ENCODE data around the gene RPS6KL1.
A peak's percentile ranks its signal among the peaks of the same experiment; 100 is the strongest.

RPS6KL1 gene

DNA sequence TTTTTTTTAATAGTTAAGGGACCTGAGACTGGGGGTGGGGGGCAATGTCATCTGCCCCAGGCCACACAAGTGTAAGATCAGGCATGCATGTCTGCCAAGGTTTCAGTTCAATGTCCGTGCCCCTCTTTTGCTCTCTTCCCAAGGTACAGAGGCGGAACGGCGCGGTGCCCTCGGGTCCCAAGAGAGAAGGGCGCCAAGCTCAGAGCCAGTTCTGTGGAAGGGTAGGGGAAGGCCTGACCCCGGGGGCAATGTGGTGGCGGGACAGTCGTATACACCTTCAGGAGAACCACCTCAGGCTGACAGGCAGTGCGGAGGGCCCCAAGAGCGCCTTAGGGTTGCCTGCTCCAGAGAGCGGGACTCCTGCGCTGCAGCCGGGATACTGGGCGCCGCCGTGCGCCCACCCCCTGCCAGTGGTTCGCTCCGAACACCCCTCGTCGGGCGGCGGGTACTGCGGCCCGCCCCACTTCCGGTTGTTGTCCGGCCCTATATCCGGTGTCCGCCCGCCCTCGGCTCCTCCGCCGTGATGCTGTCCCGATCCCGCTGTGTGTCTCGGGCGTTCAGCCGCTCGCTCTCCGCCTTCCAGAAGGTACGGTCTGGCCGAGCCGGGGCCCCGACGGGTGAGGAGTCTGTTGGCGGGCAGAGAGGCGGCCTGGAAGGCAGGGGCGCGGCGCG, 41.5 kb downstream of the RPS6KL1 start, which contains the start of gene DLST:
Gene DLST, plus strand, starts transcription at position 486 of the 672 bp plus-strand sequence. Its CDS starts 38 bp downstream, at position 524.
- peak; percentile 78 for DNase-seq

DNA sequence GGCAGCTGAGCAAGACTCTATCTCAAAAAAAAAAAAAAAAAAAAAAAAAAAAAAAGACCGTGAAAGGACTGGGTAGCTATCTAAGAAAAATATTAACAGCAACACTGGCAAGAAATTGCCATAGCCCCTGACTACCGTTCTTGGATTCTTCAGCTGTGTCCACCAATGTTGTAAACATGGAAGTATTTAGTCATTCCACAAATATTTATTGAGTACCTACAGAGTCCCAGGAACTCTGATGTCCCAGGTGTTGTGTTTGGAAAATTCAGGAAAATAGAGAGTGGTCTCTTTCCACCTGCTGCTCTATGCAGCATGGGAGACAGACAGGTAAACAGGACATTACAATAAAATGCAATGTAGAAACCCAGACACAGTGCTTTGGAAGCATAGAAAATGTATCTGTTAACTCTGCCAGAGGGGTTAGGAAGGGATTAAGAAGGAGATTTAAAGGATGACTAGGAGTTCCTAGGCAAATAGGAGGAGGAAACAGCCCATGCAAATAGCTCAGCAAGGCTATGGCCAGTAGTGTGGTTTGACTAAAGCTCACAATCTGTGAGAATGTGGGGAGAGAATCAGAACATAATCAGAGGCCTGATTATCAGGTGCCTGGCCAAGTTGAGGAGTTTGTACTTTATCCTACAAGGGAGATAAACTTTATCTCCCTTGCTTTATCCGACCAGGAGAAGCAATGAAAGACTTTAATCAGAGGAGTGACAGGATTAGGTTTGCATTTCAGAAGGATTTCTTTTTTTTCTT, 43.5 kb downstream of the RPS6KL1 start:
- no peak for DNase-seq

GRCh38 chr14:74875941-74876913, 46.8 kb downstream of the RPS6KL1 start, which contains the start of gene PROX2:
TSS of gene PROX2 (minus strand) at chr14:74876145. CDS start at chr14:74863834, 12,311 bp downstream.
- DNase-seq: peak; percentile 54

- DNase-seq: no peak
These were observed 47.9 kb downstream of the RPS6KL1 start for GRCh38 chr14:74875204-74875603.

- DNase-seq: no peak
These were observed 51.2 kb downstream of the RPS6KL1 start for GRCh38 chr14:74871819-74872218.

DNA sequence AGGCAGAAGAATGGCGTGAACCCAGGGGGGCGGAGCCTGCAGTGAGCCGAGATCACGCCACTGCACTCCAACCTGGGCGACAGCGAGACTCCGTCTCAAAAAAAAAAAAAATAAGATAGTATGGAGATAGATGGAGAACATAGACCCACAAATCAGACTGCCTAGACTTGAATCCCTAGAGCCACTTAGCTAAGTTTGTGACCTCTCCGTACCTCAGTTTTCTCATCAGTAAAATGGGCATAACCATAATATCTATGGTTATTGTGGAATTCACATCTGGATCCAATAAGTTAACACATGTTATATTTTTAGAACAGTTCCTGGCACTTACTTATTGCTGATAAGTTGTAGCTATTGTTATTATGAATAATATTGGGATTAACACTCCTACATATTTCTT, 54.3 kb downstream of the RPS6KL1 start:
- DNase-seq: no peak

DNA sequence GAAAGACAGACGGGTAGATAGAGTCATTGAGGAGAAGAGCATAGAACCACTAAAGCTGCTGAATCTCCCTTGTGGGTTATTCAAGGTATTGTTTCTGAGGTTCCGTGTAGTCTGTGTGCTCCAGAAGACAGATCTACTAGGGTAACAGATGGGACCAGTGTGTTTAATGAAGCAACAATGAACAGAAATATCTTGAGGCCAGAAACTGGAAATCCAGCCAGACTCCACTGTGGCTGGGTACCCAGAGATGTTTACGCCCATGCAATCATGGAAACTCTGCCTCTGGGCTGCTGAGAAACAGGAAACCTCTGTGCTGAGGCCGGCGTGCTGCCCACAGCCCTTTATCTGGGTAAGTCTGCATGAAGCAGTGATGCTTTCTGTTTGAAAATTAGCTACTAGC, 55.4 kb downstream of the RPS6KL1 start:
- peak; percentile 65 for DNase-seq

GRCh38 chr14:74866708-74867389, 56.2 kb downstream of the RPS6KL1 start:
- DNase-seq: no peak

DNA sequence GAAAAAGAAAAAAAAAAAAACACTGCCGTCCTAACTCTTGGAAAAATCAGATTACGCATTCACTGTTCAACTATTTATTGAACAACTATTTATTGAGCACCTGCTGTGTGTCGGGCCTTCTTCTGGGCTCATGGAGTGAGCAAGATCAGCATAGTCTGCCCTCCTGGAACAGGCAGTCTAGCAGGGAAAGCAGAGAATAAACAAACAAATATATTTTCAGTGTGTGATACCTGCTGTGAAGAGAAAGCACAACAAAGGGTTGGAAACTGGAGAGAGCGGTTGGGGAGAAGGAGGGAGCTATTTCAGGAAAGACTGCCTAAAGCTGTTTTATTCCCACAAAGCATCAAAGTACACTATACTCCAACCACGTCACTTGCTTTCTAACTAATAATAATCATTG, 57.9 kb downstream of the RPS6KL1 start:
- no peak for DNase-seq

DNA sequence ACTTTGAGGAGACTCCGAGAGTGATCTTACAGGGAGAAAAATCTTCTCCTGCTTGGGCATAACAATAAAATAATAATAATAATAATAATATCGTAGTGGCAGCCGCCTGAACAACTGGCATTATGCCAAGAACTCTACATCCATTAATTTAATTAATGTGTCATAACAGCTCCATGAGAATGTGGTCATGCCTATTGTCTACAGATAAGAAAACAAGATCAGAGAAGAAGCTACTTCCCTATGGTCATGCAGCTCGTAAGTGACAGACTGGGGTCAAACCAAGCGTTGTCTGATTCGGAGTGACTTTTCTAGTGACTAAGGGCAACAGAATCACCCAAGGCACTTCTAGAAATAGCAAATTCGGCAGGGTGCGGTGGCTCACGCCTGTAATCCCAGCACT, 58.9 kb downstream of the RPS6KL1 start:
- peak; percentile 64 for DNase-seq

DNA sequence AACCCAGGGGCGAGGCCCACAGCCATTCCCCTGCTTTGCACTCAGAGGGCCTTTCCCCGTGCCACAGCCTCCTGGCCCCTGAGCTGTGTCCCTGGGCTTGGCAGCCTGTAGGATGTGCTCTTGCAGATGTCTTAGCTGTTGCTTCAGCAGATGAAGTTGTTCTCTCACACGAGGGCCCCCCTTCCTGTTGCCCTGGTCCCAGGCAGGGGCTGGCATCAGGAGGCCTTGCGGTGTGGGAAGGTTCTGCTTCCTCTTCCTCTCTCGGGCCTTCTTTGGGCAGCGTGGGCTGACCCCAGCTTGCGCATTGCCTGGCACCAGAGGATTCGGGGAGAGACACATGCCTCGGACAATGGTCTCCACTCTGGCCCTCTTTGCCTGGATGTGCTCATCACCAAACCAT, 59.8 kb downstream of the RPS6KL1 start:
- DNase-seq: peak; percentile 82

- no peak for DNase-seq
These were observed 61.3 kb downstream of the RPS6KL1 start for GRCh38 chr14:74861734-74862090.

GRCh38 chr14:74860899-74861733, 61.9 kb downstream of the RPS6KL1 start:
- peak; percentile 70 for DNase-seq

DNA sequence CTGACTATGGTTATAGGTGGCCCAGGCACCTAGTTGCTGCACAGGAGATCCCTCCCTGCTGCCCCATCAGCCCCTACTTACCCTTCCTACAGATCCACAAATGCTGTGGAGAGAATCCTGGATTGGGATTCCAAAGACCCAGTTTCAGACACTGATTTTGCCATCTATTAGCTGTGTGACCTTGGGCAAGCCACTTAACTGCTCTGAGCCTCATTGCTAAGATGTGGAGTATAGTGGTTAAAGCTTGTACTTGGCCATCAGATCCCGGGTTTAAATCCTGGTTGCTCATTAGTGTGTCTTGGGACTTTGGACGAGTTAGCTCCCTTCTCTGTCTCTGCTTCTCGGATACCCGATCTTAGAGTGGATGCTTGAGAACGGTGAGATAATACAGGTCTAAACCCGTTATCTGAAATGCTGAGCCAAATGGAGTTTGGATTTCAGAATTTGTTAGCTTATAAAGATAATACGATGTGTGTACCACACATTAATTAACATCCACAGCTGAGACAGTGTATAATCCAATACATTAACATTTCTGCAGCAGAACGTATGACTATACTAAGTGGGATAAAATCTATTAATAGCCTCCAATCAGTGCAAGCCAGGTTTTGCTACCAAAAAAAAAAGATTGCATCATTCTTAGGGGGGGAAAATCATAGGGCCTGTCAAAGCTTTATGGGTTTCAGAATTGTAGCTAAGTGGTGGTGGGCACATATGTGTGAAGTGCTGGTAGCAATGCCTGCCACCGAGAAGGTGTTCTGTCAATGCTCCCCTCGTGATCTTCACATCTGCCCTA, 63.1 kb downstream of the RPS6KL1 start:
- no peak for DNase-seq

GRCh38 chr14:74858022-74858421, 65.0 kb downstream of the RPS6KL1 start:
- DNase-seq: no peak

DNA sequence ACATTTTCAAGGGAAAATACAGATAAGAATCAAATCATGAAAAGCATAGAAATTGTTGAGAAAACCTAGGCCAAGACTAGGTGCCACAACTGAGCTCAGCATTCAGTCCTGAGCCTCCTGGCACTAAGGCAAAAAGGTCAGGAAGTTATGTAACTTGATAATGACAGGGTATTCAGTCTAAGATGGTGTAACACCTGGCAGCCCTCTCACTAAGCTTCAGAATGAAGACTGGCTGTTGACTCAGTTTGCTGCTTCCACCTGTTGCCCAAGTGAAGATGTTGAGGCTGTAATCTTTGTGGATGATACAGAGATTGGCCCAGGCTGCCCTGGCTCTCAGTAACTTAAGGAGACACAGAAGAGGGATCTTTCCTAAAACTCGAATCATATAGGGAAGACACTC, 66.7 kb downstream of the RPS6KL1 start:
- no peak for DNase-seq

DNA sequence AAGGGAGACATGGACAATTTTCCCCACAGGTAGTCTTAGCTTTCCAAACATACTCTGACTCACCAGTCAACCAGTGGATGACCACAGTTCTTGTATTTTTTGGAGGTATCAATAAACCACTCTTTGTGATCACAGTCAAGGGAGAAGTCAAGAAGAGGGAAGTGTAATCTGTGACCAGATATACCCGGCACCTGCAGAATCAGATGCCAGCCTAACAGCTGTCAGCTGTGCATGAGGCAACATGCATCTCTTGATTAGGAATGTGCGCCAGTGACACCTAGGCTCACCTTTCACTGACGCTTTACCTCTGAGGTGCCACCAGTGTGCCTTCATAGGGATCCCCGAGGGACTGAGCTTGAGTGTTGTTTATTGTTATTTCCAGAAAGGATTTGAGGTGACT, 67.1 kb downstream of the RPS6KL1 start:
- DNase-seq: no peak

GRCh38 chr14:74855021-74855420, 68.0 kb downstream of the RPS6KL1 start:
- no peak for DNase-seq

Data from MV-4-11 (cell line).